Measurements from ENCODE around the gene C6. TPM values are rescaled to one million over a fixed set of nuclear protein-coding genes. Genes with fewer than 3 reads are reported as not detected.

C6 gene
- total RNA-seq, 1 experiment from 2014 or later, result not detected

DNA sequence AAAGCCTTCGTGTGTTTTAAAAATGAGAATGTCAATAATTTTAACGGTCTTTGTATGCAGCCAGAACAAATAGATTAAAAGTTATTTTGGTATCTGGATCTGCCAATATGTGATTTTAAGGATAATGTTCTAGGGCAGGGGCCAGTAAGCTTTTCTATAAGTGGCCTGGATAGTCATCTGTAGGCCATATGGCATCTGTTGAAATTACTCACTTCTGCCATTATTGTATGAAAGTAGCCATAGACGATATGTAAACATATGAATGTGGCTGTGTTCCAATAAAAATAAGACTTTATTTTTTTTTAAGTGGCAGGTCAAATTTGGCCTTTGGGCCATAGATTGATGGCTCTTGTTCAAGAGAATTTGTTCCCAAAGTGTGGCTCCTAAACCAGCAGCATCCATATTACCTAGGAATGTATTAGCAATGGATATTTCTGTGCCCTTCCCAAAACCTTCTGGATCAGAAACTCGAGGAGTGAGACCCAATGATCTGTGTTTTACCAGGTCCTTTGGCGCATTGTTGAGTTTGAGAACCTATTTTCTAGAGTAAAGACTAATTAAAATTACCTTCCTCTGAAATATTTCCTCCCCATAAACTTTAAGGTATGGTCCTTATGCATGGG, 55.9 kb downstream of the C6 start:
- Histone ChIP-seq H3K27me3 (ENCODE audit: insufficient read depth, low read length) (no peaks in the 10 kb centered on the region), H4K20me1 (ENCODE audit: control insufficient read depth, insufficient read depth, insufficient read length) (no peaks in the 10 kb centered on the region), H3K23me2 (ENCODE audit: insufficient read length, low read depth, low read length, poor library complexity, severe bottlenecking) (no peaks in the 10 kb centered on the region), H4K91ac (ENCODE audit: insufficient read length, low read depth, low read length) (no peak overlapping the region), H2BK15ac (ENCODE audit: low read depth, low read length) (no peak overlapping the region), H2AFZ (ENCODE audit: low read length) (no peak overlapping the region), H3K27ac (ENCODE audit: insufficient read length, low read depth, low read length) (no peak overlapping the region), H3K79me2 (ENCODE audit: insufficient read depth, low read length) (no peaks in the 10 kb centered on the region), H2AK5ac (ENCODE audit: insufficient read length, low read length) (no peak overlapping the region), H3K56ac (ENCODE audit: insufficient read length, low read depth, low read length) (no peak overlapping the region), H4K5ac (ENCODE audit: insufficient read length, low read depth, low read length) (no peak overlapping the region), H3K14ac (ENCODE audit: insufficient read depth, low read length) (no peak overlapping the region), H3K4me1 (ENCODE audit: insufficient read depth, low read length) (no peaks in the 10 kb centered on the region), H3K18ac (ENCODE audit: insufficient read length, low read depth, low read length) (no peak overlapping the region), H3K4me2 (ENCODE audit: insufficient read depth, insufficient read length, low read length) (no peak overlapping the region), H3T11ph (ENCODE audit: low read length) (no peak overlapping the region), H3K9me3 (ENCODE audit: control insufficient read depth, low read depth, low read length) (no peaks in the 10 kb centered on the region), H3K9ac (ENCODE audit: extremely low read depth, insufficient read length, low read length) (no peak overlapping the region), H2BK20ac (ENCODE audit: low read depth, low read length, poor library complexity, severe bottlenecking) (no peak overlapping the region), H2BK12ac (ENCODE audit: insufficient read length, low read depth, low read length) (no peak overlapping the region), H3K79me1 (ENCODE audit: insufficient read depth, low read depth, low read length, poor library complexity, severe bottlenecking) (no peaks in the 10 kb centered on the region), H3K23ac (ENCODE audit: insufficient read length, low read depth, low read length) (no peak overlapping the region), H2BK5ac (ENCODE audit: insufficient read length, low read length) (no peak overlapping the region), H4K8ac (replicated peaks; ENCODE audit: insufficient read length, low read depth, low read length) (no peak overlapping the region), H3K4ac (ENCODE audit: low read depth, low read length) (no peak overlapping the region), H2BK120ac (ENCODE audit: low read depth, low read length, poor library complexity, severe bottlenecking) (no peak overlapping the region)
- Mint-ChIP-seq H3K4me1 (no peaks in the 10 kb centered on the region), H3K36me3 (ENCODE audit: insufficient read depth in 1 of 3, low read depth in 3 of 3) (no peaks in the 10 kb centered on the region), H3K4me3 (no peak overlapping the region), H3K27me3 (ENCODE audit: low read depth) (no peaks in the 10 kb centered on the region), H3K9me3 (no peaks in the 10 kb centered on the region), H3K27ac (no peak overlapping the region)
- DNase-seq, result no peak
- WGBS (ENCODE audit: extremely low coverage, insufficient read length, low lambda C conversion rate), result no CpG with 5 or more reads among the region's 5 CpGs
- TF ChIP-seq, protein P1, sequence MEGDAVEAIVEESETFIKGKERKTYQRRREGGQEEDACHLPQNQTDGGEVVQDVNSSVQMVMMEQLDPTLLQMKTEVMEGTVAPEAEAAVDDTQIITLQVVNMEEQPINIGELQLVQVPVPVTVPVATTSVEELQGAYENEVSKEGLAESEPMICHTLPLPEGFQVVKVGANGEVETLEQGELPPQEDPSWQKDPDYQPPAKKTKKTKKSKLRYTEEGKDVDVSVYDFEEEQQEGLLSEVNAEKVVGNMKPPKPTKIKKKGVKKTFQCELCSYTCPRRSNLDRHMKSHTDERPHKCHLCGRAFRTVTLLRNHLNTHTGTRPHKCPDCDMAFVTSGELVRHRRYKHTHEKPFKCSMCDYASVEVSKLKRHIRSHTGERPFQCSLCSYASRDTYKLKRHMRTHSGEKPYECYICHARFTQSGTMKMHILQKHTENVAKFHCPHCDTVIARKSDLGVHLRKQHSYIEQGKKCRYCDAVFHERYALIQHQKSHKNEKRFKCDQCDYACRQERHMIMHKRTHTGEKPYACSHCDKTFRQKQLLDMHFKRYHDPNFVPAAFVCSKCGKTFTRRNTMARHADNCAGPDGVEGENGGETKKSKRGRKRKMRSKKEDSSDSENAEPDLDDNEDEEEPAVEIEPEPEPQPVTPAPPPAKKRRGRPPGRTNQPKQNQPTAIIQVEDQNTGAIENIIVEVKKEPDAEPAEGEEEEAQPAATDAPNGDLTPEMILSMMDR (conservative IDR thresholded peaks at IDR 0.05), result no peak
